OCI-LY1 (cell line): ENCODE data around the gene EPHB2.

ENCODE experiments used
- H2AFZ ChIP-seq: fragments of 200-600 bp; sonication (generic), shearing (Covaris generic); 2 replicates; pipeline ENCODE4 v1.6.0; 2014; ENCODE audit warnings: antibody characterized with exemption, mild to moderate bottlenecking, low read length
- H3F3A ChIP-seq: fragments of 200-600 bp; sonication (generic), shearing (Covaris generic); 2 replicates; pipeline ENCODE4 v1.6.0; 2014; ENCODE audit warnings: mild to moderate bottlenecking, antibody characterized with exemption, low read length, moderate library complexity; ENCODE audit not compliant: insufficient read depth
- H3K27ac ChIP-seq: fragments of 200-600 bp; sonication (generic); 2 replicates; pipeline ENCODE4 v1.5.1; 2014; ENCODE audit warnings: low read length, mixed run types, mild to moderate bottlenecking, low read depth; ENCODE audit not compliant: poor library complexity, severe bottlenecking
- H3K27me3 ChIP-seq: fragments of 200-600 bp; sonication (generic); 2 replicates; pipeline ENCODE4 v1.6.0; 2014; ENCODE audit warnings: antibody characterized with exemption, mild to moderate bottlenecking, low read length, moderate library complexity; ENCODE audit not compliant: insufficient read depth
- H3K36me3 ChIP-seq: fragments of 200-600 bp; sonication (generic); 2 replicates; pipeline ENCODE4 v1.6.1; 2014; ENCODE audit warnings: mild to moderate bottlenecking, antibody characterized with exemption, low read length, moderate library complexity, mixed read lengths; ENCODE audit not compliant: insufficient read depth
- H3K4me1 ChIP-seq: fragments of 200-600 bp; sonication (generic); 2 replicates; pipeline ENCODE4 v1.5.1; 2014; ENCODE audit warnings: mild to moderate bottlenecking, low read length, moderate library complexity; ENCODE audit not compliant: insufficient read depth, severe bottlenecking
- H3K4me2 ChIP-seq: fragments of 200-600 bp; sonication (generic), shearing (Covaris generic); 2 replicates; pipeline ENCODE4 v1.6.1; 2014; ENCODE audit warnings: low read length
- H3K4me3 ChIP-seq: fragments of 200-600 bp; sonication (generic); 2 replicates; pipeline ENCODE4 v1.5.1; 2014; ENCODE audit warnings: low read length, low read depth, mild to moderate bottlenecking, mixed read lengths; ENCODE audit not compliant: poor library complexity, severe bottlenecking
- H3K79me2 ChIP-seq: fragments of 200-600 bp; shearing (Covaris generic); 2 replicates; pipeline ENCODE4 v1.6.1; 2016; ENCODE audit warnings: mixed run types, low read length, mixed read lengths; ENCODE audit not compliant: insufficient read depth
- H3K9ac ChIP-seq: fragments of 200-600 bp; sonication (generic), shearing (Covaris generic); 2 replicates; pipeline ENCODE4 v1.6.1; 2014; ENCODE audit warnings: mild to moderate bottlenecking, low read length, mixed read lengths
- H3K9me2 ChIP-seq: fragments of 200-600 bp; sonication (generic), shearing (Covaris generic); 2 replicates; pipeline ENCODE4 v1.6.1; 2014; ENCODE audit warnings: low read depth, mild to moderate bottlenecking, low read length, mixed read lengths
- H3K9me3 ChIP-seq: fragments of 200-600 bp; shearing (Covaris generic); 2 replicates; pipeline ENCODE4 v1.6.1; 2014; ENCODE audit warnings: low read length, mixed read lengths
- H4K20me1 ChIP-seq: fragments of 200-600 bp; sonication (generic), shearing (Covaris generic); 2 replicates; pipeline ENCODE4 v1.6.0; 2016; ENCODE audit warnings: mild to moderate bottlenecking, low read length; ENCODE audit not compliant: insufficient read depth
- EZH2 ChIP-seq: fragments of 200-600 bp; sonication (generic), shearing (Covaris generic); IDR thresholded peaks from 2 replicates; pipeline ENCODE4 v1.8.0; 2017; ENCODE audit warnings: borderline replicate concordance, mixed run types, mild to moderate bottlenecking, antibody characterized with exemption, low read length, moderate library complexity, mixed read lengths
- TF ChIP-seq, protein P1 (sequence below): fragments of 200-600 bp; sonication (generic), shearing (Covaris generic); IDR thresholded peaks from 2 replicates; pipeline ENCODE4 v1.5.1; 2017; ENCODE audit warnings: mild to moderate bottlenecking, antibody characterized with exemption, low read length, moderate library complexity, mixed read lengths

Gene EPHB2

GRCh38 chr1:22913421-22914141, 202.9 kb downstream of the EPHB2 start:
- H3K27ac ChIP-seq, result no peak overlapping the region
- no peaks in the 10 kb centered on the region for H3F3A ChIP-seq
- no peak overlapping the region for H3K4me2 ChIP-seq
- H4K20me1 ChIP-seq, result no peaks in the 10 kb centered on the region
- no peaks in the 10 kb centered on the region for H3K4me1 ChIP-seq
- no peaks in the 10 kb centered on the region for H3K27me3 ChIP-seq
- H3K9me2 ChIP-seq, result no peaks in the 10 kb centered on the region
- no peak overlapping the region for H3K9ac ChIP-seq
- H3K79me2 ChIP-seq, result no peaks in the 10 kb centered on the region
- no peak for TF ChIP-seq EZH2
- TF ChIP-seq, protein P1, sequence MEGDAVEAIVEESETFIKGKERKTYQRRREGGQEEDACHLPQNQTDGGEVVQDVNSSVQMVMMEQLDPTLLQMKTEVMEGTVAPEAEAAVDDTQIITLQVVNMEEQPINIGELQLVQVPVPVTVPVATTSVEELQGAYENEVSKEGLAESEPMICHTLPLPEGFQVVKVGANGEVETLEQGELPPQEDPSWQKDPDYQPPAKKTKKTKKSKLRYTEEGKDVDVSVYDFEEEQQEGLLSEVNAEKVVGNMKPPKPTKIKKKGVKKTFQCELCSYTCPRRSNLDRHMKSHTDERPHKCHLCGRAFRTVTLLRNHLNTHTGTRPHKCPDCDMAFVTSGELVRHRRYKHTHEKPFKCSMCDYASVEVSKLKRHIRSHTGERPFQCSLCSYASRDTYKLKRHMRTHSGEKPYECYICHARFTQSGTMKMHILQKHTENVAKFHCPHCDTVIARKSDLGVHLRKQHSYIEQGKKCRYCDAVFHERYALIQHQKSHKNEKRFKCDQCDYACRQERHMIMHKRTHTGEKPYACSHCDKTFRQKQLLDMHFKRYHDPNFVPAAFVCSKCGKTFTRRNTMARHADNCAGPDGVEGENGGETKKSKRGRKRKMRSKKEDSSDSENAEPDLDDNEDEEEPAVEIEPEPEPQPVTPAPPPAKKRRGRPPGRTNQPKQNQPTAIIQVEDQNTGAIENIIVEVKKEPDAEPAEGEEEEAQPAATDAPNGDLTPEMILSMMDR, result no peak
- H3K36me3 ChIP-seq, result no peaks in the 10 kb centered on the region
- no peak overlapping the region for H3K4me3 ChIP-seq
- no peak overlapping the region for H2AFZ ChIP-seq
- H3K9me3 ChIP-seq, result no peaks in the 10 kb centered on the region

DNA sequence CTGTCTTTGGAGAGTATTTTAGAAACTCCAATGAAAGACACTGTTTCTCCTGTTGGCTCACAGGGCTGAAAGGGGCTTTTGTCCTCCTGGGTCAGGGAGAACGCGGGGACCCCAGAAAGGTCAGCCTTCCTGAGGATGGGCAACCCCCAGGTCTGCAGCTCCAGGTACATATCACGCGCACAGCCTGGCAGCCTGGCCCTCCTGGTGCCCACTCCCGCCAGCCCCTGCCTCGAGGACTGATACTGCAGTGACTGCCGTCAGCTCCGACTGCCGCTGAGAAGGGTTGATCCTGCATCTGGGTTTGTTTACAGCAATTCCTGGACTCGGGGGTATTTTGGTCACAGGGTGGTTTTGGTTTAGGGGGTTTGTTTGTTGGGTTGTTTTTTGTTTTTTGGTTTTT, 203.5 kb downstream of the EPHB2 start:
- no peak overlapping the region for H3K9ac ChIP-seq
- H3K79me2 ChIP-seq, result no peaks in the 10 kb centered on the region
- no peaks in the 10 kb centered on the region for H3K9me2 ChIP-seq
- H3K27ac ChIP-seq, result no peak overlapping the region
- H3K4me1 ChIP-seq, result no peaks in the 10 kb centered on the region
- no peak overlapping the region for H2AFZ ChIP-seq
- H3K9me3 ChIP-seq, result no peaks in the 10 kb centered on the region
- H3K4me2 ChIP-seq, result no peak overlapping the region
- TF ChIP-seq EZH2, result no peak
- TF ChIP-seq, protein P1, result no peak
- H3F3A ChIP-seq, result no peaks in the 10 kb centered on the region
- no peaks in the 10 kb centered on the region for H3K27me3 ChIP-seq
- H3K36me3 ChIP-seq, result no peaks in the 10 kb centered on the region
- no peaks in the 10 kb centered on the region for H4K20me1 ChIP-seq
- no peak overlapping the region for H3K4me3 ChIP-seq

- H3K36me3 ChIP-seq, result no peaks in the 10 kb centered on the region
- H3K9me2 ChIP-seq, result no peaks in the 10 kb centered on the region
- no peaks in the 10 kb centered on the region for H3K27me3 ChIP-seq
- H3K4me3 ChIP-seq, result no peak overlapping the region
- H3K9me3 ChIP-seq, result no peaks in the 10 kb centered on the region
- H3K4me1 ChIP-seq, result no peaks in the 10 kb centered on the region
- H3K4me2 ChIP-seq, result no peak overlapping the region
- H3K9ac ChIP-seq, result no peak overlapping the region
- H3K79me2 ChIP-seq, result no peaks in the 10 kb centered on the region
- no peak overlapping the region for H2AFZ ChIP-seq
- H4K20me1 ChIP-seq, result no peaks in the 10 kb centered on the region
- H3K27ac ChIP-seq, result no peak overlapping the region
- TF ChIP-seq, protein P1, result no peak
- H3F3A ChIP-seq, result no peaks in the 10 kb centered on the region
Measured at GRCh38 chr1:22914633-22915217, 204.1 kb downstream of the EPHB2 start.
